Sigmoid colon (tissue), 4 donors: ENCODE results near the gene MFSD6.

Source experiments
- EP300 ChIP-seq, 4 donors: sonication (generic); formaldehyde crosslinking; IDR thresholded peaks; one replicate each; pipeline ENCODE4 v1.6.1; 2017; ENCODE audit warnings: antibody characterized with exemption in 4 of 4
- POLR2A ChIP-seq, 2 donors: fragments of 450-650 bp; IDR thresholded peaks; one replicate each; pipeline ENCODE4 v1.6.1; 2016; ENCODE audit warnings: antibody characterized with exemption in 2 of 2, mild to moderate bottlenecking in 2 of 2, moderate library complexity in 2 of 2
- POLR2AphosphoS5 ChIP-seq, 4 donors: sonication (generic); formaldehyde crosslinking; IDR thresholded peaks; one replicate each; pipeline ENCODE4 v1.6.1; 2017; ENCODE audit warnings: antibody characterized with exemption in 4 of 4
- TF ChIP-seq, protein P1 (sequence below), 4 experiments: fragments of 450-650 bp in 3 of 4; fragments of 200-600 bp in 1 of 4; IDR thresholded peaks; one replicate each; pipeline ENCODE4 v1.5.1; 2016 to 2019; ENCODE audit warnings: antibody characterized with exemption in 4 of 4, mild to moderate bottlenecking in 3 of 4, moderate library complexity in 2 of 4

GRCh38 chr2:190415251-190415650 is 7.1 kb downstream of the MFSD6 start:
- TF ChIP-seq, protein P1, sequence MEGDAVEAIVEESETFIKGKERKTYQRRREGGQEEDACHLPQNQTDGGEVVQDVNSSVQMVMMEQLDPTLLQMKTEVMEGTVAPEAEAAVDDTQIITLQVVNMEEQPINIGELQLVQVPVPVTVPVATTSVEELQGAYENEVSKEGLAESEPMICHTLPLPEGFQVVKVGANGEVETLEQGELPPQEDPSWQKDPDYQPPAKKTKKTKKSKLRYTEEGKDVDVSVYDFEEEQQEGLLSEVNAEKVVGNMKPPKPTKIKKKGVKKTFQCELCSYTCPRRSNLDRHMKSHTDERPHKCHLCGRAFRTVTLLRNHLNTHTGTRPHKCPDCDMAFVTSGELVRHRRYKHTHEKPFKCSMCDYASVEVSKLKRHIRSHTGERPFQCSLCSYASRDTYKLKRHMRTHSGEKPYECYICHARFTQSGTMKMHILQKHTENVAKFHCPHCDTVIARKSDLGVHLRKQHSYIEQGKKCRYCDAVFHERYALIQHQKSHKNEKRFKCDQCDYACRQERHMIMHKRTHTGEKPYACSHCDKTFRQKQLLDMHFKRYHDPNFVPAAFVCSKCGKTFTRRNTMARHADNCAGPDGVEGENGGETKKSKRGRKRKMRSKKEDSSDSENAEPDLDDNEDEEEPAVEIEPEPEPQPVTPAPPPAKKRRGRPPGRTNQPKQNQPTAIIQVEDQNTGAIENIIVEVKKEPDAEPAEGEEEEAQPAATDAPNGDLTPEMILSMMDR (IDR thresholded peaks at IDR 0.05): no peak
- TF ChIP-seq POLR2A (IDR thresholded peaks at IDR 0.05) (no peak), POLR2AphosphoS5 (IDR thresholded peaks at IDR 0.05) (no peak), EP300 (IDR thresholded peaks at IDR 0.05) (no peak)
